ENCODE results near the gene BCO1.

BCO1 gene

DNA sequence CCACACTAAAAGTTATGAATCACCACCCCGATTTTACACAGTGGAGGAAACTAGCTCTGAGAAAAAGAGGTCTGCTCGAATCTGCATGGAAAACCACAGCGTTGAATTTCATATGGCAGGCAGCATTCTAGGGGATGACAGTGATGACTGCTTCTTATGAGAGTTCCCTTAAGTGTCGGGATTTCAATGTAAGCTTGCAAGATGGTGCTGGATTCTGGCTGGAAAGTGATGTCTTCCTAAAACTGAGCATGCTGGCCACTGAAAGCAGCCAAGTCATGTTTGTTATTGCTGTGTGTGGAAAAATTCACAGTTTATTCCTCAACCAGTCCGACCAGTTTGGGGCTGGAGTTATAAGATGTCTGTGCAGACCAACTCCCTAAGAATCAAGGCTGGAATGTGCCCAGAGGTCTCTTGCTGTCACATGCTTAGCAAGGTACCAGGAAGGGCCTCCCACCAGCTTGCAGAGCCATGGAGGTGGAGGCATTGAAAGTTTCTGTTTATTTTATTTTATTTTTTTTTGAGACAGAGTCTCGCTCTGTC, 39.1 kb downstream of the BCO1 start:
- no peak for DNase-seq

DNA sequence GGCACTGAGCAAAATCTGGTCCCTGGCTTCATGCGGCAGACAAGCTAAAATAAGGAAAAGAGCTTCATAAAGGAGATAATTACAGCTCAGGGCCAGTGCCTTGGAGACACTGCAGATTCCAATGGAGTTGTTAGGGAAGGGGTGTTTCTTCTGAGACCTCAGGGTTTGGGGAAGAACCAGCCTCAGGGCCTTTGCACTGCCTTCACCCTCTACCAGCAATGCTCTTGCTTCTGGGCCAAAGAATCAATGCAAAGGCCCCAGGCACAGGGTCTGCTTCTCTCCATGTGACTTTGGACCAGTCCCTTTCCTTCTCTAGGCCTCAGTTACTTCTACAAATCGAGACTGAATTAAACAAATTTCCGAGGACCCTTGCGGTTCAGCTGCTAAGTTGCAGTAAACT, 40.0 kb downstream of the BCO1 start:
- no peak for DNase-seq

DNA sequence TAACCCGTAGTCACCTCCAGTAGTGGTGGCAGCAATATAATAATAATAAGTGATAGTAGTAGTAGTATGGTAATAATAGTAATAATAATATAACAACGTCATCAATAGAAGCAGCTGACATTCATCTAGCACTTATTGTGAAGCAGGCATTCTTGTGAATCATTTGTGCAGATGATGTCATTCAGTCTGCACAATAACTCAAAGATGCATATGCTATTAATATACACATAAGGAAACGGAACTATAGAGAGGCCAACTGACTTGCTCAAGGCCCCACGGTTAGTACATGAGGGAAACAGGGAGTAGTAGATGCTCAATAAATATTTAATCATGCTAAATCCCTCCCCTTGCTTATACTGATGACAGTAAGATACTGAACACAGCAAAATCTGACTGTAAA, 40.9 kb downstream of the BCO1 start:
- no peak for DNase-seq

- DNase-seq: no peak
Observed at GRCh38 chr16:81280393-81280792, 41.9 kb downstream of the BCO1 start.

GRCh38 chr16:81283044-81283443, 44.6 kb downstream of the BCO1 start:
- DNase-seq: no peak

- no peak for DNase-seq
Observed at GRCh38 chr16:81284995-81285600, 46.6 kb downstream of the BCO1 start.

DNA sequence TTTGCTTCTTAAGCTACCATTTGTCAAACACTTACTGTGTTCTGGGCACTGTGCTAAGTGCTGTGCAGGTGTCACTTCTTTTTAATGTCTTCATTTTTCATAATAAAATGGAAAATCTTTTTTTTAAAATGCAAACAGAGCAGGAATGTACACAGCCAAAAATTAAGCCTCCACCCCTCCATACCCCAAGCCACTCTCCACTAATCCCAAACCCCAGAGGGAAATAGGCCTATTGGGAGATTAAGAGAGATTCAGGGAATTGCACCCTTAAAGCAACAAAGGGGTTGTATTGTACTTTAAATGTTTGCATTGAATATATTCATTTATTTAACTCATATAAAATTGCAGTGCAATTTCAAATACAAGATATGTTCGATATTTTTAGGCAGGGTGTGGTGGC, 47.7 kb downstream of the BCO1 start:
- DNase-seq: no peak

- DNase-seq: no peak
Observed at GRCh38 chr16:81291117-81291516, 52.6 kb downstream of the BCO1 start.

DNA sequence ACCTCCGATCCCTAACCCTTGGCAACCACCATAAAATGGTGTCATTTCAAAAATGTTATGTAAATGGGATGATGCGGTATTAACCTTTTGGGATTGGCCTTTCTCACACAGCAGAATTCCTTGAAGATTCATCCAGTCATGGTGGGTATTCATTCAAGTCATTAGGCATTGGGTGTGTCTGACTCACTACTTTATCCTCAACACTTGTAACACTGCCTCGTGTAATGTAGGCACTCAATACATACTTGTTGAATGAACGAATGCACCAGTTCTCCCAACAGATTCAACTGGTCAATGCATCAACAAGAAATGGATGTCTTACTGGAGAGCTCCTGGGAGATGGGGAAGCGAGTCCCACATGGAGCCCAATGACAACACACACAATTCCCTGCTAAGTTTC, 54.4 kb downstream of the BCO1 start:
- no peak for DNase-seq

DNA sequence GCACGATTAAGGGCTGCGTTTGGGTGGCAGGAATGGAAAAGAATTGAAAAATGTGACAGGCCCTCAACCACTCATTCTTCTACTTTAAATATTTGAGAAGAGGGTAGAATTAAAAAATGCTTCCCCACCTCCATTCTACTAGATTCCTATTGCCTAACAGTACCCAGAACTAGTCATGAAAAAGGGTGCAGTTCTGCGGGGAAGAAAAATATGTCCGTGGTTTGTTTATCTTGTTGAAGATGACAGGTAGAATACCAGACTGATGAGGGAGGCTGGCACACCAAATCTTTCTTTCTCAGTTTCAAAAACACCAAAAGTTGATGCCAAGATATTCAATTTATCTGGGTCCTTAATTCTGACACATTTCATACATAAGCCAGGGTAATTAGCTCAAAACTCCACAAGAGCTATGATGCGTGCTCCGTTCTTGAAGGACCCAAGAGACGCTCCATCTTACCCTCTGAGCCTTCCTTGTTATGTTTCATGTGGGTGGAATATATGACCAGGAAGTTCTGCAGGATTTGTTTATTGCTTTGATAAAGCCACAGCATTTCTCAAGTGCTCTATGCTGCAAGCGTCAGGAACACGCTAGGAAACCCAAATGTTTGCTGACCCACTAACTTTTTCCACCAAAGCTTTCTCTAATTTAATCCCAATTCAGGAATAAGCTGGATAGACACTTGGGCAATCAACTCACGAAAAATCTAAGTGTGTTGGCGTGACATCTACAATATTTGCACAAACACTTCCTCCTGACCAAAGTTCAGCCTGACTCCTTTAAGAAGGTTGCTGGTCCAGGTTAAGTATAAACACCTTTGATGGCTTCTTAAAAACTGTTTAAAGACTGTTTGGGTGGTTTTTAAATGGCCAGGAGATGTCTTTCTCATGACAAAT, 55.7 kb downstream of the BCO1 start:
- no peak for DNase-seq

GRCh38 chr16:81296631-81297030, 58.1 kb downstream of the BCO1 start:
- no peak for DNase-seq

DNA sequence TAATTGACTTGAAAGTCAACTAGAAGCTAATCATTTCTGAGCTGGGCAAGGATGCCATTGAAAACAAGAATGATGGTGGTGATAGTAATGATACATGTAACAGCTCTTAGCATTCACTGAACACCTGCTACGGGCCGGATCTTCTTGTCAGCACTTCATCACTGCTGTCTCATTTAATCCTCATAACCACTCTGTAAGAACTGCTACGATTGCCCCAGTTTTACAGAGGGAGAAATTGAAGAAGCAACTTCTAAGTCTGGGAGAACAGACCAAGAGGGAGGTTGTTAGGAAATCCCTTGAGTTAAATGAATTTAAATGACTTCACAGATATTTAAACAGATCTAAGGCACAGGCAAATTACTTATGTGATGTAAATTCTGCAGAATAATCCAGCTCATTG, 69.3 kb downstream of the BCO1 start:
- DNase-seq: no peak

GRCh38 chr16:81310045-81310644, 71.7 kb downstream of the BCO1 start:
- no peak for DNase-seq

GRCh38 chr16:81311762-81312161, 73.3 kb downstream of the BCO1 start:
- DNase-seq: no peak

GRCh38 chr16:81313701-81314602, 75.5 kb downstream of the BCO1 start:
- no peak for DNase-seq

GRCh38 chr16:81314603-81315270, 76.2 kb downstream of the BCO1 start, which contains the start of gene GAN:
GAN (plus strand) TSS chr16:81314962; CDS start chr16:81315114, 152 bp downstream.
- DNase-seq: peak; percentile 91 to 93

DNA sequence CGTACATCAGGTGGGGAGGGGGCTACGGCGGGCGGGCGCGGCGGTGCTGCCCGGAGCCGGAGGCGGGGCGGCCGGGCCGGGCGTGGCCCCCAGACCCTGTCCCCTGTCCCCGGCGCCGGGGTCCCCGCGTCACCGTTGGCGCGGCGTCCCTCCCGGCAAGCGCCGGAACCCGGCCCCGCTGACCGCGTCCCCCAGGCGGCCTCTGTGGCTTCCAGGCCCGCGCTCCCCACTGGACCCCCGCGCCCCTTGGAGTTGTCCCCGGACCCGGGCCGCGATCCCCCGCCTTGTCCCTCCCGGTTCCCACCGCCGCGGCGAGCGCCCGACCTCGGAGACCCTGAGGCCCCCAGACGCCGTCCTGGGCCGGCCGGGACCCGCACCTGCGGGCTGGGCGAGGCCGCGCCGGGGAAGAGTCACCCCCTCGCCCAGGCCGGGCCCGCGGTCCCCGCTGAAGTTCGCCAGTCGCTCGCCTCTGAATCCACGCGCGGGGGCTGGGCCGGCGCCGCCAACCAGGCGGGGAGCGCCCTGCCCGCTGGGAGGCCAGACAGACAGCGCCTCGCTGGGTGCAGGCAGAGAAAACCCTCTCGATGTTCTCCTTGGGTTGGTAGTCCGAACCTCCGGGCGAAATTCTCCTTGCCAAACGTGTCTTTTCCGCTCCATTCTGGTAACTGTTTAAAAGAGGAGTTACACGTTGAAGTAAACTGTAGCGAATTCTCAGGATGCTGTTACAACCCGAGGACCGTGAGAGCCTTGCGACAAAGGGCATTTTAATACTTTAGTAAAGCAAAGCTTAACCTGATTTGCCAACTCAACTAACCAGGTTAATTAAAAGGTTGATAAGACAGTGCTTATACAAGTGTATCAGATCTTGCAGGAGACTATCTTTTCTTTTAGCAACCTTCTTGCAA, 77.0 kb downstream of the BCO1 start:
- DNase-seq: peak; percentile 32 to 38

DNA sequence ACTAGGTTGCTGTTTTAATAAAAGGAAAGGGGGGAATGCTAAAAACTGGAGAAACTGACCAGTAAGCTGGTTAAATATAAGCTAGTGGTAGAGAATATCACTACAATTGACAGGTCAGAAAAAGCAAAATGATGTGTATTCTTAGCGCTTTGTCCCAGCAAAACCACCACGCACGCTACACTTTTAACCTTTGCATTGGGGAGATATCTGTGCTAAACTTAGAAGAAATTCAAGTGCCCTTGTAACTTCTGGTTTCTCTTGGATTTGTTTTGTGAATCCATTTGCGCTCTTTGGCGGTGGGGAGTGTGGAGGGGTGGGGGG, 77.6 kb downstream of the BCO1 start:
- no peak for DNase-seq

DNA sequence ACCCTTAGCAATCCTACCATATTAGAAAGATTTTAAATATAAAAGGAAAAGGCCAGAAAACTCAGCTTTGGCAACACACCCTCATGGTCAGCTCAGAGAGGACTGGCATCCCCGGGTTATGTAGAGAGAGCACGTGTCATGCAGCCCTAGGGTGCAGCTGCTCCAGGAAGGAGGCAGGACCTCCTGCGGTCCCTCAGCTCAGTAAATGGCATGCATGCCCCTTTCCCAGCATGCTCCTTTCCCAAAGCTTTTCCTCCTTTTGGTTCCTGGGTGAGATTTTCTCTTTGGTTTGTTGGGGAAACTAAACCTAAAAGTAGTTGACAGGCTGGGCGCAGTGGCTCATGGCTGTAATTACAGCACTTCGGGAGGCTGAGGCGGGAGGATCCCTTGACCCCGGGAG, 80.2 kb downstream of the BCO1 start:
- no peak for DNase-seq

DNA sequence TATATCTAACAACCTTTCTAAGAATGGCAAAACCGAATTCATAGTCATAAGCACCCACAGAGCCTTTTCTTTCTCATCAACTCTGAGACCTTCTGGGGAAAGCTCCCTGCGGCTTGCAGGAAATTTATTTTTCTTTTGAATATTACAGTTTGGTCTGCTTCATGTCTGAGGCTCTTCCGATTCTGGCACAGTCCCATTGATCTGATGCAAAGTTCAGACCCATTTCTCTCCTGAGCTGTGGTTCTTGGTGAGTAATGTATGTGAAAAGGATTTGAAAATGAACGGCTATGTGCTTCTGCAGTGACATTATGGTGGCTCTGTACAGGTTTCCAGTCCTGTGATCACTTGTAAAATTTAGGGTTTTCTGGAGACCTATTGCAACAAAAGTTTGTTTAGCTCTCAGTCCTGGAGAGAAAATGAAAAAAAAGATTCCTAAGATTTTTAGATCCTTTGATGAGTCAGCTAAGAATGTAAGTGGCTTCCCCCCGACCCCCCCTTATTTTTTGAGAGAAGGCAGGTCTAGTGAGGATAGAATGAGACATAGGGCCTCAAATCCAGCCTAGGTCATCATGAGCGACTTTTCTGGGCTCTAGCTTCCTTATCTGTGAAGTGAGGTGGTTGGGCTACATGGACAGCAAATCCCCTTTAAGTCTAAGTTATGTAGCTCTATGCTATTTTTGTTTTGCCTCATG, 80.9 kb downstream of the BCO1 start:
- DNase-seq: no peak

DNA sequence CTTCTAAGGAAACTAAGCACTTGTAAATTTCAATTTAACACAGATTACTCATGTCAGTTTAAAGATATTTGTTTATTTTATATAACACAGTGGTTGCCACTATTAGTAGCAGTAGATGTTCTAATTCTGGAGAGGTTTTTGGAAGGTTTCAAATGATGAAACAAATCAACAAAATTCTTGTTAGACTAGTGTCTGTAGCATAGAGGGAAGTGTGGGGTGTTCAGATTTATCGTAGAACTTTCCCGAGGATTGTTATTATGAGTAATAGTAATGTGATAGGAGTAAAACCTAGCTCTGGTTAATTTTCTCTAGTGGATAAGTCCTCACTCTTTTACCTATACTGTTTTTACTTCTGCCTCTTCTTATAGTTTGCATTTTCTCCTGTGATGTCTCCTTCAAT, 82.5 kb downstream of the BCO1 start:
- DNase-seq: no peak

Data from activated CD4-positive, alpha-beta T cell treated with anti-CD3 and anti-CD28 coated beads, Interleukin-2, amount 50 U/mL, for 4 hours (primary cell).